ENCODE results near the gene CFAP65.

The CFAP65 gene

GRCh38 chr2:219018286-219018685, 23.0 kb downstream of the CFAP65 start:
- Histone ChIP-seq H3K18ac (ENCODE audit: low read length) (no peak overlapping the region), H2BK15ac (replicated peaks; ENCODE audit: low read depth) (no peak overlapping the region), H3K79me1 (ENCODE audit: low read length) (no peaks in the 10 kb centered on the region), H3K4me1 (ENCODE audit: control insufficient read depth, low read depth, low read length) (no peaks in the 10 kb centered on the region), H3K9ac (ENCODE audit: low read length) (no peak overlapping the region), H3K56ac (ENCODE audit: low read length) (no peak overlapping the region), H3K4me2 (ENCODE audit: low read length) (no peak overlapping the region), H3K23ac (ENCODE audit: low read length) (no peak overlapping the region), H2AK5ac (ENCODE audit: low read length) (no peak overlapping the region), H3K4ac (ENCODE audit: low read depth, low read length) (no peak overlapping the region), H3K79me2 (ENCODE audit: control insufficient read depth, insufficient read depth, low read length) (no peaks in the 10 kb centered on the region), H3K4me3 (ENCODE audit: low read length) (no peak overlapping the region), H3K36me3 (ENCODE audit: control insufficient read depth, insufficient read depth, low read length) (no peaks in the 10 kb centered on the region), H3K27ac (ENCODE audit: low read depth, low read length) (no peak overlapping the region), H2BK120ac (ENCODE audit: low read depth, low read length) (no peak overlapping the region), H4K8ac (ENCODE audit: low read depth, low read length) (no peak overlapping the region), H2BK5ac (ENCODE audit: low read length) (no peak overlapping the region), H4K5ac (ENCODE audit: low read length) (no peak overlapping the region), H3K27me3 (ENCODE audit: insufficient read depth, low read length, poor library complexity) (no peaks in the 10 kb centered on the region)
- DNase-seq: no peak
- WGBS (ENCODE audit: extremely low coverage, insufficient coverage, low lambda C conversion rate): no CpG with 5 or more reads among the region's 7 CpGs

GRCh38 chr2:219017201-219017931, 23.9 kb downstream of the CFAP65 start:
- Histone ChIP-seq H3K4me3 (ENCODE audit: low read length) (no peak overlapping the region), H3K23ac (ENCODE audit: low read length) (no peak overlapping the region), H3K4me2 (ENCODE audit: low read length) (no peak overlapping the region), H3K36me3 (ENCODE audit: control insufficient read depth, insufficient read depth, low read length) (no peaks in the 10 kb centered on the region), H3K4ac (ENCODE audit: low read depth, low read length) (no peak overlapping the region), H3K27ac (ENCODE audit: low read depth, low read length) (no peak overlapping the region), H3K56ac (ENCODE audit: low read length) (no peak overlapping the region), H3K18ac (ENCODE audit: low read length) (no peak overlapping the region), H2BK5ac (ENCODE audit: low read length) (no peak overlapping the region), H3K27me3 (ENCODE audit: insufficient read depth, low read length, poor library complexity) (no peaks in the 10 kb centered on the region), H3K9ac (ENCODE audit: low read length) (no peak overlapping the region), H2BK15ac (replicated peaks; ENCODE audit: low read depth) (no peak overlapping the region), H2AK5ac (ENCODE audit: low read length) (no peak overlapping the region), H4K5ac (ENCODE audit: low read length) (no peak overlapping the region), H3K79me2 (ENCODE audit: control insufficient read depth, insufficient read depth, low read length) (no peaks in the 10 kb centered on the region), H3K4me1 (ENCODE audit: control insufficient read depth, low read depth, low read length) (no peaks in the 10 kb centered on the region), H2BK120ac (ENCODE audit: low read depth, low read length) (no peak overlapping the region), H4K8ac (ENCODE audit: low read depth, low read length) (no peak overlapping the region), H3K79me1 (ENCODE audit: low read length) (no peaks in the 10 kb centered on the region)
- no peak for DNase-seq
- no CpG with 5 or more reads among the region's 14 CpGs for WGBS (ENCODE audit: extremely low coverage, insufficient coverage, low lambda C conversion rate)

GRCh38 chr2:219016721-219017120, 24.6 kb downstream of the CFAP65 start:
- no peak overlapping the region for H2BK5ac ChIP-seq (ENCODE audit: low read length)
- H3K4ac ChIP-seq (ENCODE audit: low read depth, low read length): no peak overlapping the region
- no peak overlapping the region for H3K56ac ChIP-seq (ENCODE audit: low read length)
- H3K79me1 ChIP-seq (ENCODE audit: low read length): no peaks in the 10 kb centered on the region
- H2AK5ac ChIP-seq (ENCODE audit: low read length): no peak overlapping the region
- no peak overlapping the region for H3K23ac ChIP-seq (ENCODE audit: low read length)
- no peak overlapping the region for H4K8ac ChIP-seq (ENCODE audit: low read depth, low read length)
- H3K79me2 ChIP-seq (ENCODE audit: control insufficient read depth, insufficient read depth, low read length): no peaks in the 10 kb centered on the region
- WGBS (ENCODE audit: extremely low coverage, insufficient coverage, low lambda C conversion rate): no CpG with 5 or more reads among the region's 11 CpGs
- no peak for DNase-seq
- no peak overlapping the region for H3K27ac ChIP-seq (ENCODE audit: low read depth, low read length)
- H2BK15ac ChIP-seq (replicated peaks; ENCODE audit: low read depth): no peak overlapping the region
- H3K9ac ChIP-seq (ENCODE audit: low read length): no peak overlapping the region
- H3K4me2 ChIP-seq (ENCODE audit: low read length): no peak overlapping the region
- H3K4me3 ChIP-seq (ENCODE audit: low read length): no peak overlapping the region
- no peak overlapping the region for H3K18ac ChIP-seq (ENCODE audit: low read length)
- H3K27me3 ChIP-seq (ENCODE audit: insufficient read depth, low read length, poor library complexity): no peaks in the 10 kb centered on the region
- H3K36me3 ChIP-seq (ENCODE audit: control insufficient read depth, insufficient read depth, low read length): no peaks in the 10 kb centered on the region
- no peak overlapping the region for H4K5ac ChIP-seq (ENCODE audit: low read length)
- no peaks in the 10 kb centered on the region for H3K4me1 ChIP-seq (ENCODE audit: control insufficient read depth, low read depth, low read length)
- H2BK120ac ChIP-seq (ENCODE audit: low read depth, low read length): no peak overlapping the region

GRCh38 chr2:219010873-219011272, 30.4 kb downstream of the CFAP65 start:
- Histone ChIP-seq H3K79me1 (ENCODE audit: low read length) (no peaks in the 10 kb centered on the region), H2AK5ac (ENCODE audit: low read length) (no peak overlapping the region), H2BK120ac (ENCODE audit: low read depth, low read length) (no peak overlapping the region), H2BK15ac (replicated peaks; ENCODE audit: low read depth) (no peak overlapping the region), H3K36me3 (ENCODE audit: control insufficient read depth, insufficient read depth, low read length) (no peaks in the 10 kb centered on the region), H3K18ac (ENCODE audit: low read length) (no peak overlapping the region), H3K56ac (ENCODE audit: low read length) (no peak overlapping the region), H3K4ac (ENCODE audit: low read depth, low read length) (no peak overlapping the region), H3K27ac (ENCODE audit: low read depth, low read length) (no peak overlapping the region), H3K27me3 (ENCODE audit: insufficient read depth, low read length, poor library complexity) (no peaks in the 10 kb centered on the region), H3K4me3 (ENCODE audit: low read length) (no peak overlapping the region), H2BK5ac (ENCODE audit: low read length) (no peak overlapping the region), H4K5ac (ENCODE audit: low read length) (no peak overlapping the region), H3K9ac (ENCODE audit: low read length) (no peak overlapping the region), H3K79me2 (ENCODE audit: control insufficient read depth, insufficient read depth, low read length) (no peaks in the 10 kb centered on the region), H3K4me2 (ENCODE audit: low read length) (no peak overlapping the region), H3K4me1 (ENCODE audit: control insufficient read depth, low read depth, low read length) (no peaks in the 10 kb centered on the region), H3K23ac (ENCODE audit: low read length) (no peak overlapping the region), H4K8ac (ENCODE audit: low read depth, low read length) (no peak overlapping the region)
- no peak for DNase-seq
- no CpG with 5 or more reads among the region's 5 CpGs for WGBS (ENCODE audit: extremely low coverage, insufficient coverage, low lambda C conversion rate)

- no peak overlapping the region for H2BK5ac ChIP-seq (ENCODE audit: low read length)
- H4K8ac ChIP-seq (ENCODE audit: low read depth, low read length): no peak overlapping the region
- H3K4me2 ChIP-seq (ENCODE audit: low read length): no peak overlapping the region
- no peak overlapping the region for H2BK120ac ChIP-seq (ENCODE audit: low read depth, low read length)
- H3K27me3 ChIP-seq (ENCODE audit: insufficient read depth, low read length, poor library complexity): no peaks in the 10 kb centered on the region
- H3K79me2 ChIP-seq (ENCODE audit: control insufficient read depth, insufficient read depth, low read length): no peaks in the 10 kb centered on the region
- no peak overlapping the region for H3K4ac ChIP-seq (ENCODE audit: low read depth, low read length)
- whole genome bisulfite sequencing (ENCODE audit: extremely low coverage, insufficient coverage, low lambda C conversion rate): no CpG with 5 or more reads among the region's 6 CpGs
- no peak overlapping the region for H3K9ac ChIP-seq (ENCODE audit: low read length)
- no peak overlapping the region for H2BK15ac ChIP-seq (replicated peaks; ENCODE audit: low read depth)
- no peak overlapping the region for H3K4me3 ChIP-seq (ENCODE audit: low read length)
- no peak overlapping the region for H2AK5ac ChIP-seq (ENCODE audit: low read length)
- no peak overlapping the region for H4K5ac ChIP-seq (ENCODE audit: low read length)
- H3K36me3 ChIP-seq (ENCODE audit: control insufficient read depth, insufficient read depth, low read length): no peaks in the 10 kb centered on the region
- H3K27ac ChIP-seq (ENCODE audit: low read depth, low read length): no peak overlapping the region
- H3K56ac ChIP-seq (ENCODE audit: low read length): no peak overlapping the region
- no peak overlapping the region for H3K18ac ChIP-seq (ENCODE audit: low read length)
- DNase-seq: peak; percentile 56
- H3K79me1 ChIP-seq (ENCODE audit: low read length): no peaks in the 10 kb centered on the region
- H3K23ac ChIP-seq (ENCODE audit: low read length): no peak overlapping the region
- H3K4me1 ChIP-seq (ENCODE audit: control insufficient read depth, low read depth, low read length): no peaks in the 10 kb centered on the region
Measured at GRCh38 chr2:219010162-219010756, 31.1 kb downstream of the CFAP65 start.

- Histone ChIP-seq H3K4me3 (ENCODE audit: low read length) (no peak overlapping the region), H3K56ac (ENCODE audit: low read length) (no peak overlapping the region), H3K23ac (ENCODE audit: low read length) (no peak overlapping the region), H3K79me2 (ENCODE audit: control insufficient read depth, insufficient read depth, low read length) (no peaks in the 10 kb centered on the region), H4K8ac (ENCODE audit: low read depth, low read length) (no peak overlapping the region), H3K18ac (ENCODE audit: low read length) (no peak overlapping the region), H3K4me2 (ENCODE audit: low read length) (no peak overlapping the region), H3K36me3 (ENCODE audit: control insufficient read depth, insufficient read depth, low read length) (no peaks in the 10 kb centered on the region), H2BK15ac (replicated peaks; ENCODE audit: low read depth) (no peak overlapping the region), H3K9ac (ENCODE audit: low read length) (no peak overlapping the region), H4K5ac (ENCODE audit: low read length) (no peak overlapping the region), H3K79me1 (ENCODE audit: low read length) (no peaks in the 10 kb centered on the region), H2AK5ac (ENCODE audit: low read length) (no peak overlapping the region), H2BK120ac (ENCODE audit: low read depth, low read length) (no peak overlapping the region), H3K27ac (ENCODE audit: low read depth, low read length) (no peak overlapping the region), H2BK5ac (ENCODE audit: low read length) (no peak overlapping the region), H3K4ac (ENCODE audit: low read depth, low read length) (no peak overlapping the region), H3K27me3 (ENCODE audit: insufficient read depth, low read length, poor library complexity) (no peaks in the 10 kb centered on the region), H3K4me1 (ENCODE audit: control insufficient read depth, low read depth, low read length) (no peaks in the 10 kb centered on the region)
- WGBS (ENCODE audit: extremely low coverage, insufficient coverage, low lambda C conversion rate): no CpG with 5 or more reads among the region's 2 CpGs
- no peak for DNase-seq
Measured at GRCh38 chr2:219009294-219009693, 32.0 kb downstream of the CFAP65 start.

Measured in mesendoderm (in vitro differentiated cells).